Psoas muscle (tissue), 8 donors: ENCODE measurements around the gene TRRAP. TPM values are rescaled to one million over a fixed set of nuclear protein-coding genes. Genes with fewer than 3 reads are reported as not detected.

Experiments used
- ATAC-seq, 4 donors: fragments of 200-7000 bp; cut with Tn5 transposase; one replicate each; pipeline ENCODE4 v1.9.1; 2020; ENCODE audit warnings: moderate library complexity in 3 of 4, mild to moderate bottlenecking in 2 of 4
- DNase-seq, 2 donors: peaks; one replicate each; pipeline ENCODE4 v3.0.0-alpha.2; 2020
- H3K27ac ChIP-seq: fragments of 200-600 bp; one replicate; pipeline ENCODE4 v1.8.0; 2022
- H3K27me3 ChIP-seq, 3 donors: fragments of 200-600 bp in 1 of 3; one replicate each; pipeline versions ENCODE4 v1.6.1 to v1.8.0; 2013 to 2022; ENCODE audit warnings: low read length in 2 of 3, mild to moderate bottlenecking in 2 of 3, moderate library complexity in 1 of 3; ENCODE audit not compliant: insufficient read depth in 3 of 3
- H3K36me3 ChIP-seq, 2 donors: fragments of 200-600 bp in 1 of 2; one replicate each; pipeline versions ENCODE4 v1.6.1 to v1.8.0; 2013 to 2022; ENCODE audit warnings: low read depth in 1 of 2, mild to moderate bottlenecking in 1 of 2, moderate library complexity in 1 of 2; ENCODE audit not compliant: insufficient read depth in 1 of 2
- H3K4me1 ChIP-seq: fragments of 200-600 bp; one replicate; pipeline ENCODE4 v1.8.0; 2022
- H3K4me3 ChIP-seq: fragments of 200-600 bp; one replicate; pipeline ENCODE4 v1.8.0; 2022; ENCODE audit warnings: mild to moderate bottlenecking
- H3K9me3 ChIP-seq: fragments of 200-600 bp; one replicate; pipeline ENCODE4 v1.8.0; 2022
- CTCF ChIP-seq: fragments of 200-600 bp; IDR thresholded peaks from one replicate; pipeline ENCODE4 v1.8.0; 2022; ENCODE audit warnings: antibody characterized with exemption
- WGBS, 3 donors: extraction: QIAGEN DNeasy Blood & Tissue Kit; methylation state at CpG; one replicate each; pipeline versions ENCODE4 v1.1.6 to v1.1.7; 2013; 5-methylcytosine and 5-hydroxymethylcytosine counted together
- intact Hi-C, 2 donors: fragments of 100-400 bp; cut with DNase I; formaldehyde crosslinking; loops; one replicate each; pipeline versions ENCODE4 v1.11.0 to v1.14.2; 2022
- polyA plus RNA-seq, 3 donors: library from polyadenylated mRNA; stranded (reverse); fragments of 200-250 nt; gene quantifications; one replicate each; pipeline ENCODE4 v1.2.3, GENCODE V29; 2013
- total RNA-seq, 4 donors: library from RNA; stranded (reverse); fragmentation: NEBNext Ultra II Directional in 2 of 4; extraction: Animal tissue kit (Norgen Biotek cat#: 25700) in 2 of 4; gene quantifications; one replicate each; pipeline versions ENCODE4 v1.2.1 to v1.2.4, GENCODE V29; 2021 to 2023
- donor health status: healthy with polysubstance abuse.
- donor health status: DM: no; HTN: no; CAD: no; lungs with moderate emphysema.
- donor health status: Bipolar disorder and iron deficiency.
- donor health status: healthy.
- donor health status: DM: yes; HTN: yes; CAD: no.
- donor health status: DM: no; HTN: no; CAD: no.
- donor health status: DM: no; HTN: no; CAD: no.
- donor health status: DM: yes; HTN: yes; CAD: no.

The TRRAP gene
- total and polyA plus RNA-seq, 7 donors: 3.8 to 21.3 (median 13.3) TPM

GRCh38 chr7:99011706-99012404 lies 133.5 kb downstream of the TRRAP start:
- DNase-seq: no peak
- H3K4me3 ChIP-seq: no peak overlapping the region
- intact Hi-C loops: no loop called here
- H3K4me1 ChIP-seq: no peaks in the 10 kb centered on the region
- H3K36me3 ChIP-seq: peaks cover 6 to 96% of the 10 kb centered on the region in 2 donors
- TF ChIP-seq CTCF: no peak
- 91 to 96% (median 95%) methylated on average over 36 of the region's 36 CpGs for whole genome bisulfite sequencing, 3 donors
- H3K27ac ChIP-seq: no peak overlapping the region
- no peaks in the 10 kb centered on the region for H3K27me3 ChIP-seq
- no peak for ATAC-seq
- H3K9me3 ChIP-seq: no peaks in the 10 kb centered on the region

GRCh38 chr7:99012722-99013121 lies 134.4 kb downstream of the TRRAP start:
- H3K4me3 ChIP-seq: no peak overlapping the region
- intact Hi-C loops: no loop called here
- WGBS, 3 donors: 94 to 97% (median 96%) methylated on average over 13 of the region's 13 CpGs
- H3K36me3 ChIP-seq: peaks cover 6 to 92% of the 10 kb centered on the region in 2 donors
- TF ChIP-seq CTCF: no peak
- H3K27ac ChIP-seq: no peak overlapping the region
- H3K9me3 ChIP-seq: no peaks in the 10 kb centered on the region
- no peak for ATAC-seq
- H3K27me3 ChIP-seq: no peaks in the 10 kb centered on the region
- H3K4me1 ChIP-seq: no peaks in the 10 kb centered on the region
- no peak for DNase-seq

- no peak overlapping the region for H3K27ac ChIP-seq
- ATAC-seq: peak in 1 of 4 donors; percentile 28
- no peak overlapping the region for H3K4me3 ChIP-seq
- no peaks in the 10 kb centered on the region for H3K9me3 ChIP-seq
- no peak for DNase-seq
- TF ChIP-seq CTCF: no peak
- 93 to 96% (median 95%) methylated on average over 25 of the region's 25 CpGs for WGBS, 3 donors
- no peaks in the 10 kb centered on the region for H3K4me1 ChIP-seq
- H3K27me3 ChIP-seq: no peaks in the 10 kb centered on the region
- intact Hi-C loops: no loop called here
- H3K36me3 ChIP-seq: peaks cover 4 to 84% of the 10 kb centered on the region in 2 donors
Observed at GRCh38 chr7:99013266-99014112, 135.2 kb downstream of the TRRAP start.

- no peak for DNase-seq
- TF ChIP-seq CTCF: no peak
- Histone ChIP-seq H3K4me1 (no peaks in the 10 kb centered on the region), H3K9me3 (no peaks in the 10 kb centered on the region), H3K27ac (no peak overlapping the region), H3K36me3 (peaks cover 4 to 79% of the 10 kb centered on the region in 2 donors), H3K27me3 (no peaks in the 10 kb centered on the region), H3K4me3 (no peak overlapping the region)
- WGBS, 3 donors: 90 to 93% (median 93%) methylated on average over 18 of the region's 18 CpGs
- intact Hi-C loops: no loop called here
- ATAC-seq: peak in 1 of 4 donors; percentile 27
Observed at GRCh38 chr7:99014113-99014985, 136.0 kb downstream of the TRRAP start.
